K562 (cell line): Measurements from ENCODE around the gene SYNE2. TPM values are rescaled to one million over a fixed set of nuclear protein-coding genes. Genes with fewer than 3 reads are reported as not detected.

Source experiments
- ATAC-seq: fragments of 200-7000 bp; cut with Tn5 transposase; 3 replicates; pipeline ENCODE4 v1.9.1; 2020; ENCODE audit warnings: moderate library complexity
- BruUV-seq: library from RNA; stranded (reverse); fragments of 400-500 nt; replicated peaks from 2 replicates; lab custom pipeline; 2021; lab: Mats Ljungman, UMichigan
- CTCF ChIA-PET: fragments of 300-600 bp; formaldehyde crosslinking; extraction: SDS; loops from one replicate; lab custom pipeline; 2021; ENCODE audit warnings: low intra/inter-chr PET ratio; lab: Yijun Ruan, JAX
- POLR2A ChIA-PET: fragments of 300-600, 350-650 bp; sonication (Branson Sonifier 250); formaldehyde crosslinking; extraction: SDS; loops from one replicate; lab custom pipeline; 2021; ENCODE audit warnings: antibody characterized with exemption, inconsistent platforms; lab: Yijun Ruan, JAX
- DNase-seq, 4 experiments: peaks; one replicate each; pipeline versions ENCODE4 v3.0.0 to v3.0.0-alpha.2; 2011 to 2018; ENCODE audit warnings: low spot score in 3 of 4, mixed read lengths in 3 of 4; ENCODE audit errors: extremely low read depth in 1 of 4
- FAIRE-seq: peaks from 2 replicates; lab custom pipeline; 2011; peaks lifted over from hg19 to GRCh38; lab: Jason Lieb, UNC
- H2AFZ ChIP-seq: 2 replicates; pipeline ENCODE4 v1.6.0; 2011; ENCODE audit warnings: low read depth, low read length, control low read depth, inconsistent platforms
- H3K27ac ChIP-seq: fragments of 200-600 bp; 3 replicates; pipeline ENCODE4 v1.8.0; 2011; ENCODE audit warnings: low read depth, mild to moderate bottlenecking, control low read depth, inconsistent platforms, low read length, moderate library complexity, mixed read lengths; ENCODE audit errors: extremely low read depth
- H3K27me3 ChIP-seq, 2 experiments: fragments of 300-600 bp in 1 of 2; 2 replicates in 1 of 2; 3 replicates in 1 of 2; pipeline versions ENCODE4 v1.6.0 to v1.8.0; 2011; ENCODE audit warnings: inconsistent platforms in 2 of 2, low read length in 2 of 2, mild to moderate bottlenecking in 1 of 2, mixed read lengths in 1 of 2, moderate library complexity in 1 of 2; ENCODE audit not compliant: control insufficient read depth in 2 of 2, insufficient read depth in 2 of 2
- H3K36me3 ChIP-seq: fragments of 300-600 bp; 3 replicates; pipeline ENCODE4 v1.8.0; 2011; ENCODE audit warnings: mild to moderate bottlenecking, low read length, inconsistent platforms; ENCODE audit not compliant: control insufficient read depth, insufficient read depth
- H3K4me1 ChIP-seq, 2 experiments: fragments of 200-600 bp in 1 of 2; replicated peaks in 1 of 2; 2 replicates in 1 of 2; 3 replicates in 1 of 2; pipeline versions ENCODE4 v1.5.1 to v1.8.0; 2011; ENCODE audit warnings: inconsistent platforms in 2 of 2, low read length in 2 of 2, mild to moderate bottlenecking in 1 of 2, mixed read lengths in 1 of 2, moderate library complexity in 1 of 2; ENCODE audit not compliant: control insufficient read depth in 2 of 2, insufficient read depth in 2 of 2
- H3K4me2 ChIP-seq: 2 replicates; pipeline ENCODE4 v1.6.1; 2011; ENCODE audit warnings: low read length, control low read depth, inconsistent platforms, mixed read lengths; ENCODE audit not compliant: insufficient read depth
- H3K4me3 ChIP-seq: fragments of 200-600 bp; sonication (generic), shearing (Covaris generic); 2 replicates; pipeline ENCODE4 v1.5.1; 2016; ENCODE audit warnings: control low read depth, inconsistent platforms
- H3K79me2 ChIP-seq: fragments of 200-600 bp; 3 replicates; pipeline ENCODE4 v1.8.0; 2011; ENCODE audit warnings: low read length, inconsistent platforms; ENCODE audit not compliant: control insufficient read depth, insufficient read depth
- H3K9ac ChIP-seq, 2 experiments: 2 replicates each; pipeline versions ENCODE4 v1.6.0 to v1.6.1; 2011; ENCODE audit warnings: low read depth in 2 of 2, low read length in 2 of 2, control low read depth in 1 of 2, inconsistent platforms in 1 of 2, mild to moderate bottlenecking in 1 of 2, mixed read lengths in 1 of 2; ENCODE audit not compliant: insufficient read depth in 1 of 2
- H3K9me1 ChIP-seq: one replicate; pipeline ENCODE4 v1.6.0; 2011; ENCODE audit warnings: inconsistent platforms, mild to moderate bottlenecking, low read length, moderate library complexity; ENCODE audit not compliant: control insufficient read depth, insufficient read depth
- H3K9me3 ChIP-seq: replicated peaks from 2 replicates; pipeline ENCODE4 v1.5.1; 2011; ENCODE audit warnings: low read depth, low read length, inconsistent platforms; ENCODE audit not compliant: control insufficient read depth, insufficient read depth
- H4K20me1 ChIP-seq: replicated peaks from 2 replicates; pipeline ENCODE4 v1.6.1; 2011; ENCODE audit warnings: low read length, inconsistent platforms, mixed read lengths; ENCODE audit not compliant: control insufficient read depth, insufficient read depth
- CBFA2T2 ChIP-seq: fragments of 450-650 bp; conservative IDR thresholded peaks from 2 replicates; pipeline ENCODE4 v1.6.1; 2017; ENCODE audit warnings: mild to moderate bottlenecking
- ELK1 ChIP-seq: sonication (generic); formaldehyde crosslinking; IDR thresholded peaks from 2 replicates; pipeline ENCODE4 v1.8.1; 2022; ENCODE audit warnings: missing genetic modification reagents
- HLTF ChIP-seq: fragments of 450-650 bp; IDR thresholded peaks from 2 replicates; pipeline ENCODE4 v1.6.1; 2016
- RFX1 ChIP-seq: fragments of 450-650 bp; IDR thresholded peaks from 2 replicates; pipeline ENCODE4 v1.6.1; 2016; ENCODE audit warnings: mild to moderate bottlenecking, moderate library complexity
- SRSF3 ChIP-seq: fragments of 200-400 bp; formaldehyde crosslinking; IDR thresholded peaks from 2 replicates; pipeline ENCODE4 v1.6.1; 2016; ENCODE audit warnings: mild to moderate bottlenecking, low read length, moderate library complexity; ENCODE audit not compliant: insufficient read depth
- ZNF407 ChIP-seq: fragments of 450-650 bp; IDR thresholded peaks from 2 replicates; pipeline ENCODE4 v1.6.1; 2016; ENCODE audit warnings: low read depth
- WGBS: fragments of 100-300 bp; shearing (Covaris generic); methylation state at CpG from one replicate; pipeline ENCODE4 v1.1.6; 2016; ENCODE audit warnings: low coverage, mixed read lengths; ENCODE audit not compliant: insufficient coverage; ENCODE audit errors: missing lambda C conversion rate; 5-methylcytosine and 5-hydroxymethylcytosine counted together
- in situ Hi-C: fragments of 300-500 bp; cut with MboI; formaldehyde crosslinking; loops from 4 replicates; pipeline ENCODE4 v1.15.0; 2018; ENCODE audit warnings: inconsistent platforms, mixed read lengths
- intact Hi-C: fragments of 100-400 bp; cut with micrococcal nuclease; formaldehyde crosslinking; loops from 2 replicates; pipeline ENCODE4 v1.14.2; 2022
- polyA plus RNA-seq, 8 experiments: library from polyadenylated mRNA; depleted of rRNA in 4 of 8; stranded (reverse) in 5 of 8; unstranded in 3 of 8; fragments of >200 nt; fragmentation: Nextera tagmentation in 2 of 8; fragmentation: Illumina TruSeq in 1 of 8; extraction: Ambion mirVana in 2 of 8; extraction: Trizol in 1 of 8; gene quantifications; 2 replicates each; pipeline versions ENCODE4 v1.2.1 to v1.2.3, GENCODE V29; 2011 to 2014; ENCODE audit warnings: inconsistent platforms in 1 of 8, missing spikeins in 1 of 8
- total RNA-seq, 7 experiments: library from RNA; depleted of rRNA in 6 of 7; stranded (reverse); fragments of >200 nt in 6 of 7; fragmentation: Illumina TruSeq in 2 of 7; extraction: Trizol in 2 of 7; gene quantifications; 2 replicates each; pipeline versions ENCODE4 v1.2.1 to v1.2.3, GENCODE V29; 2011 to 2021; ENCODE audit warnings: low replicate concordance in 1 of 7

The SYNE2 gene
- total and polyA plus RNA-seq, 9 of the 15 experiments (the other 6 are each of a cell fraction or from before 2014, with no cell fraction given) = 0.06 to 0.53 (median 0.11) TPM

GRCh38 chr14:63905370-63905769, 52.6 kb downstream of the SYNE2 start (continued):
- TF ChIP-seq CBFA2T2 = no peak
- TF ChIP-seq, all 486 proteins: peak for 0

GRCh38 chr14:63908667-63909264, 56.0 kb downstream of the SYNE2 start:
- no peak overlapping the region for H3K9ac ChIP-seq
- no peak for TF ChIP-seq SRSF3
- no peak for TF ChIP-seq RFX1
- no peak for TF ChIP-seq ZNF407
- TF ChIP-seq ELK1 (CRISPR knock-in tag) = no peak
- no peak for TF ChIP-seq HLTF
- H4K20me1 ChIP-seq = no peaks in the 10 kb centered on the region
- H3K27me3 ChIP-seq = no peaks in the 10 kb centered on the region
- ATAC-seq = no peak
- POLR2A ChIA-PET = interaction anchor here (1.0 to 1.4 kb wide), 2 partner anchors 16 to 20 kb away, joined by 3 to 4 read pairs; no protein-coding TSS in a partner anchor
- H3K9me1 ChIP-seq = no peaks in the 10 kb centered on the region
- no peaks in the 10 kb centered on the region for H3K9me3 ChIP-seq
- no peak overlapping the region for H3K27ac ChIP-seq
- WGBS = 3% methylated on average over 4 of the region's 4 CpGs
- BruUV-seq = no TSS peak
- in situ Hi-C loops = no loop called here
- H3K4me3 ChIP-seq = no peak overlapping the region
- no peaks in the 10 kb centered on the region for H3K79me2 ChIP-seq
- CTCF ChIA-PET = no interaction called here
- no peaks in the 10 kb centered on the region for H3K4me1 ChIP-seq
- H3K4me2 ChIP-seq = no peak overlapping the region
- DNase-seq = no peak
- H2AFZ ChIP-seq = no peak overlapping the region
- intact Hi-C loops = no loop called here
- no peak for FAIRE-seq
- H3K36me3 ChIP-seq = no peaks in the 10 kb centered on the region
